Liver (tissue), 9 donors: Measurements from ENCODE around the gene KCNMB2. TPM values are rescaled to one million over a fixed set of nuclear protein-coding genes. Genes with fewer than 3 reads are reported as not detected.

ENCODE experiments used
- DNase-seq: peaks from one replicate; pipeline ENCODE4 v3.0.0-alpha.2; 2017; ENCODE audit warnings: low spot score
- H3K27ac ChIP-seq, 2 donors: one replicate each; pipeline ENCODE4 v1.7.0; 2013; ENCODE audit warnings: inconsistent platforms in 2 of 2, low read length in 2 of 2, control low read depth in 1 of 2, low read depth in 1 of 2, mild to moderate bottlenecking in 1 of 2
- H3K27me3 ChIP-seq, 4 donors: one replicate each; pipeline versions ENCODE4 v1.6.1 to v1.7.0; 2013; ENCODE audit warnings: low read length in 3 of 4, inconsistent platforms in 1 of 4, mild to moderate bottlenecking in 1 of 4, moderate library complexity in 1 of 4; ENCODE audit not compliant: control insufficient read depth in 4 of 4, insufficient read depth in 4 of 4
- H3K36me3 ChIP-seq, 4 donors: one replicate each; pipeline versions ENCODE4 v1.6.1 to v1.7.0; 2013; ENCODE audit warnings: low read length in 3 of 4, mild to moderate bottlenecking in 3 of 4, low read depth in 1 of 4, moderate library complexity in 1 of 4; ENCODE audit not compliant: control insufficient read depth in 4 of 4, insufficient read depth in 3 of 4
- H3K4me1 ChIP-seq, 4 donors: one replicate each; pipeline versions ENCODE4 v1.6.1 to v1.7.0; 2013; ENCODE audit warnings: low read length in 3 of 4, mild to moderate bottlenecking in 3 of 4, moderate library complexity in 1 of 4; ENCODE audit not compliant: control insufficient read depth in 4 of 4, insufficient read depth in 4 of 4
- H3K4me3 ChIP-seq, 3 donors: one replicate each; pipeline versions ENCODE4 v1.6.1 to v1.7.0; 2013; ENCODE audit warnings: low read length in 3 of 3, control low read depth in 1 of 3, low read depth in 1 of 3, mild to moderate bottlenecking in 1 of 3
- H3K9ac ChIP-seq, 2 donors: one replicate each; pipeline ENCODE4 v1.7.0; 2013; ENCODE audit warnings: low read length in 2 of 2, mild to moderate bottlenecking in 2 of 2, moderate library complexity in 2 of 2, control low read depth in 1 of 2, low read depth in 1 of 2
- H3K9me3 ChIP-seq, 4 donors: one replicate each; pipeline versions ENCODE4 v1.6.1 to v1.7.0; 2013; ENCODE audit warnings: low read length in 3 of 4; ENCODE audit not compliant: control insufficient read depth in 4 of 4
- ATF3 ChIP-seq: IDR thresholded peaks from 2 replicates; pipeline ENCODE4 v1.6.1; 2016; ENCODE audit warnings: antibody characterized with exemption
- FOXA1 ChIP-seq: IDR thresholded peaks from 2 replicates; pipeline ENCODE4 v1.6.1; 2016; ENCODE audit warnings: antibody characterized with exemption
- HNF4A ChIP-seq, 2 donors: conservative IDR thresholded peaks; 2 replicates each; pipeline ENCODE4 v1.6.1; 2016; ENCODE audit warnings: antibody characterized with exemption in 2 of 2, mild to moderate bottlenecking in 2 of 2
- JUND ChIP-seq, 2 donors: IDR thresholded peaks; 2 replicates each; pipeline ENCODE4 v1.6.1; 2016; ENCODE audit warnings: antibody characterized with exemption in 2 of 2
- NR2F2 ChIP-seq: IDR thresholded peaks from 2 replicates; pipeline ENCODE4 v1.6.1; 2016; ENCODE audit warnings: antibody characterized with exemption
- RAD21 ChIP-seq, 2 donors: IDR thresholded peaks; 2 replicates each; pipeline ENCODE4 v1.6.1; 2016; ENCODE audit warnings: antibody characterized with exemption in 2 of 2, mild to moderate bottlenecking in 2 of 2
- RXRA ChIP-seq, 2 donors: IDR thresholded peaks; 2 replicates each; pipeline ENCODE4 v1.6.1; 2017 to 2018; ENCODE audit warnings: antibody characterized with exemption in 2 of 2, mild to moderate bottlenecking in 1 of 2
- SP1 ChIP-seq: IDR thresholded peaks from 2 replicates; pipeline ENCODE4 v1.6.1; 2018; ENCODE audit warnings: antibody characterized with exemption, mild to moderate bottlenecking
- TAF1 ChIP-seq: conservative IDR thresholded peaks from 2 replicates; pipeline ENCODE4 v1.6.1; 2016; ENCODE audit warnings: antibody characterized with exemption, mild to moderate bottlenecking
- YY1 ChIP-seq: IDR thresholded peaks from 2 replicates; pipeline ENCODE4 v1.6.1; 2016; ENCODE audit warnings: antibody characterized with exemption, mild to moderate bottlenecking
- WGBS: extraction: QIAGEN DNeasy Blood & Tissue Kit; methylation state at CpG from one replicate; pipeline ENCODE4 v1.1.7; 2013; 5-methylcytosine and 5-hydroxymethylcytosine counted together
- polyA plus RNA-seq, 2 donors: library from polyadenylated mRNA; stranded (reverse) in 1 of 2; unstranded in 1 of 2; fragments of 200-250 nt in 1 of 2; fragments of >200 nt in 1 of 2; fragmentation: Nextera tagmentation in 1 of 2; extraction: Ambion mirVana in 1 of 2; gene quantifications; one replicate each; pipeline versions ENCODE4 v1.2.1 to v1.2.3, GENCODE V29; 2013 to 2015
- total RNA-seq, 2 donors: library from RNA; depleted of rRNA; stranded (reverse); fragments of >200 nt; gene quantifications; one replicate each; pipeline ENCODE4 v1.2.3, GENCODE V29; 2014
- TF ChIP-seq, protein P1 (sequence below): fragments of 150-350 bp; IDR thresholded peaks from 2 replicates; pipeline ENCODE4 v1.5.1; 2017; ENCODE audit warnings: improper control_type of control experiment, low read depth, low read length; ENCODE audit not compliant: missing input control
- donor health status: healthy.
- donor health status: healthy.
- donor health status: healthy.
- donor health status: healthy.
- donor health status: healthy.

KCNMB2 gene
- total and polyA plus RNA-seq, 4 donors = 0.08 to 0.33 (median 0.16) TPM; not detected in 1

- DNase-seq = no peak
- no peaks in the 10 kb centered on the region for H3K9me3 ChIP-seq
- no peaks in the 10 kb centered on the region for H3K27me3 ChIP-seq
- 51% methylated on average over 1 of the region's 1 CpG for WGBS
- no peaks in the 10 kb centered on the region for H3K36me3 ChIP-seq
- no peak overlapping the region for H3K27ac ChIP-seq
- H3K4me1 ChIP-seq = no peaks in the 10 kb centered on the region
- TF ChIP-seq RAD21 (IDR thresholded peaks at IDR 0.05) (no peak), TAF1 (no peak), ATF3 (no peak), RXRA (IDR thresholded peaks at IDR 0.05) (no peak), FOXA1 (no peak), NR2F2 (no peak), JUND (IDR thresholded peaks at IDR 0.05) (no peak), SP1 (no peak), YY1 (no peak), HNF4A (conservative IDR thresholded peaks at IDR 0.05) (no peak)
- TF ChIP-seq, protein P1, sequence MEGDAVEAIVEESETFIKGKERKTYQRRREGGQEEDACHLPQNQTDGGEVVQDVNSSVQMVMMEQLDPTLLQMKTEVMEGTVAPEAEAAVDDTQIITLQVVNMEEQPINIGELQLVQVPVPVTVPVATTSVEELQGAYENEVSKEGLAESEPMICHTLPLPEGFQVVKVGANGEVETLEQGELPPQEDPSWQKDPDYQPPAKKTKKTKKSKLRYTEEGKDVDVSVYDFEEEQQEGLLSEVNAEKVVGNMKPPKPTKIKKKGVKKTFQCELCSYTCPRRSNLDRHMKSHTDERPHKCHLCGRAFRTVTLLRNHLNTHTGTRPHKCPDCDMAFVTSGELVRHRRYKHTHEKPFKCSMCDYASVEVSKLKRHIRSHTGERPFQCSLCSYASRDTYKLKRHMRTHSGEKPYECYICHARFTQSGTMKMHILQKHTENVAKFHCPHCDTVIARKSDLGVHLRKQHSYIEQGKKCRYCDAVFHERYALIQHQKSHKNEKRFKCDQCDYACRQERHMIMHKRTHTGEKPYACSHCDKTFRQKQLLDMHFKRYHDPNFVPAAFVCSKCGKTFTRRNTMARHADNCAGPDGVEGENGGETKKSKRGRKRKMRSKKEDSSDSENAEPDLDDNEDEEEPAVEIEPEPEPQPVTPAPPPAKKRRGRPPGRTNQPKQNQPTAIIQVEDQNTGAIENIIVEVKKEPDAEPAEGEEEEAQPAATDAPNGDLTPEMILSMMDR = no peak
- no peak overlapping the region for H3K4me3 ChIP-seq
- H3K9ac ChIP-seq = no peak overlapping the region
Observed at GRCh38 chr3:178880274-178880673, 344.0 kb downstream of the KCNMB2 start.
